Natural killer cell (primary cell): ENCODE results near the gene LYRM4. TPM values are rescaled to one million over a fixed set of nuclear protein-coding genes. Genes with fewer than 3 reads are reported as not detected.

Experiments
- ATAC-seq, 3 donors: fragments of 150-1000 bp in 2 of 3; fragments of 200-7000 bp in 1 of 3; cut with Tn5 transposase; 1 replicate in 1 of 3; 2 replicates in 2 of 3; pipeline ENCODE4 v1.10.0; 2021; ENCODE audit warnings: mild to moderate bottlenecking in 2 of 3, moderate library complexity in 2 of 3
- DNase-seq, 2 donors: peaks; one replicate each; pipeline versions ENCODE4 v3.0.0 to v3.0.0-alpha.2; 2013 to 2021; ENCODE audit warnings: mixed read lengths in 1 of 2
- H3K27ac ChIP-seq: one replicate; pipeline ENCODE4 v1.5.1; 2013; ENCODE audit warnings: mild to moderate bottlenecking, low read length
- H3K27me3 ChIP-seq: one replicate; pipeline ENCODE4 v1.6.1; 2013; ENCODE audit warnings: low read length; ENCODE audit not compliant: control insufficient read depth, insufficient read depth
- H3K36me3 ChIP-seq: one replicate; pipeline ENCODE4 v1.6.1; 2013; ENCODE audit warnings: low read length; ENCODE audit not compliant: control insufficient read depth, insufficient read depth
- H3K4me1 ChIP-seq: one replicate; pipeline ENCODE4 v1.6.1; 2013; ENCODE audit warnings: low read length; ENCODE audit not compliant: control insufficient read depth, insufficient read depth
- H3K4me3 ChIP-seq: one replicate; pipeline ENCODE4 v1.5.1; 2013; ENCODE audit warnings: low read length
- H3K9me3 ChIP-seq: one replicate; pipeline ENCODE4 v1.6.1; 2013; ENCODE audit warnings: low read length; ENCODE audit not compliant: control insufficient read depth, insufficient read depth
- H3K27ac Mint-ChIP-seq, 2 donors: one replicate each; pipeline ENCODE4 v1.8.0; 2022; ENCODE audit warnings: mild to moderate bottlenecking in 2 of 2, mixed read lengths in 2 of 2, moderate library complexity in 1 of 2
- H3K27me3 Mint-ChIP-seq, 2 donors: one replicate each; pipeline ENCODE4 v1.8.0; 2022; ENCODE audit warnings: low read depth in 2 of 2, mixed read lengths in 2 of 2
- H3K36me3 Mint-ChIP-seq: one replicate; pipeline ENCODE4 v1.8.0; 2022; ENCODE audit warnings: mixed read lengths
- H3K4me1 Mint-ChIP-seq, 2 donors: one replicate each; pipeline ENCODE4 v1.8.0; 2022; ENCODE audit warnings: mixed read lengths in 2 of 2
- H3K4me3 Mint-ChIP-seq: one replicate; pipeline ENCODE4 v1.8.0; 2022; ENCODE audit warnings: mild to moderate bottlenecking, moderate library complexity, mixed read lengths
- H3K9me3 Mint-ChIP-seq, 2 donors: one replicate each; pipeline ENCODE4 v1.8.0; 2022; ENCODE audit warnings: mixed read lengths in 2 of 2
- WGBS: methylation state at CpG from one replicate; pipeline ENCODE4 v1.1.7; 2013; ENCODE audit warnings: missing lambda C conversion rate; ENCODE audit not compliant: insufficient coverage; 5-methylcytosine and 5-hydroxymethylcytosine counted together
- intact Hi-C: fragments of 100-400 bp; cut with micrococcal nuclease; formaldehyde crosslinking; loops from one replicate; pipeline ENCODE4 v1.14.2; 2022
- total RNA-seq, 4 donors: library from RNA; stranded (reverse); fragments of 120-200 nt in 1 of 4; gene quantifications; one replicate each; pipeline versions ENCODE4 v1.2.3 to v1.2.4, GENCODE V29; 2013 to 2022
- TF ChIP-seq, protein P1 (sequence below): fragments of 200-600 bp; IDR thresholded peaks from one replicate; pipeline ENCODE4 v1.8.0; 2022; ENCODE audit warnings: antibody characterized with exemption

The LYRM4 gene
- total RNA-seq, 3 donors from 2014 or later (not counting 1 experiment from before 2014, with no cell fraction given): 9.1 to 11.4 (median 11.1) TPM

DNA sequence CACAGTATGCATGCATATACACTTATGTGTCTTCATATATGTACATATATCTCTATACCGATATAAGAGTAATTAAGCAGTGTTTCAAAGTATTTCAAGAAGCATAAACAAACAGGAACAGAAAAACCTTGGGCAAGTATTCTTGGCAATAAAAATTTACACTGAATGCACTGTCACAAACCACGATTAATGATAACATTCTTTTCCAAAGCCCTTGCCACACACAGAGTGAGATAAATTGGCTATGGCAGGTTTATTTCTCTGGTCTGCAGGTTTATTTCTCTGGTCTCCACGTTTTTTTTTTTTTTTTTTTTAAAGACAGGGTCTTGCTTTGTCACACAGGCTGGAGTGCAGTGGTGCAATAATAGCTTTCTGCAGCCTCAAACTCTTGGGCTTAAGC lies 102.6 kb downstream of the LYRM4 start:
- H3K9me3 ChIP-seq: no peaks in the 10 kb centered on the region
- H3K27ac Mint-ChIP-seq: no peak overlapping the region
- H3K27ac ChIP-seq: no peak overlapping the region
- no peak overlapping the region for H3K4me3 ChIP-seq
- no peak for DNase-seq
- H3K27me3 ChIP-seq: no peaks in the 10 kb centered on the region
- TF ChIP-seq, protein P1, sequence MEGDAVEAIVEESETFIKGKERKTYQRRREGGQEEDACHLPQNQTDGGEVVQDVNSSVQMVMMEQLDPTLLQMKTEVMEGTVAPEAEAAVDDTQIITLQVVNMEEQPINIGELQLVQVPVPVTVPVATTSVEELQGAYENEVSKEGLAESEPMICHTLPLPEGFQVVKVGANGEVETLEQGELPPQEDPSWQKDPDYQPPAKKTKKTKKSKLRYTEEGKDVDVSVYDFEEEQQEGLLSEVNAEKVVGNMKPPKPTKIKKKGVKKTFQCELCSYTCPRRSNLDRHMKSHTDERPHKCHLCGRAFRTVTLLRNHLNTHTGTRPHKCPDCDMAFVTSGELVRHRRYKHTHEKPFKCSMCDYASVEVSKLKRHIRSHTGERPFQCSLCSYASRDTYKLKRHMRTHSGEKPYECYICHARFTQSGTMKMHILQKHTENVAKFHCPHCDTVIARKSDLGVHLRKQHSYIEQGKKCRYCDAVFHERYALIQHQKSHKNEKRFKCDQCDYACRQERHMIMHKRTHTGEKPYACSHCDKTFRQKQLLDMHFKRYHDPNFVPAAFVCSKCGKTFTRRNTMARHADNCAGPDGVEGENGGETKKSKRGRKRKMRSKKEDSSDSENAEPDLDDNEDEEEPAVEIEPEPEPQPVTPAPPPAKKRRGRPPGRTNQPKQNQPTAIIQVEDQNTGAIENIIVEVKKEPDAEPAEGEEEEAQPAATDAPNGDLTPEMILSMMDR: no peak
- intact Hi-C loops: no loop called here
- H3K4me3 Mint-ChIP-seq: no peak overlapping the region
- H3K9me3 Mint-ChIP-seq: no peaks in the 10 kb centered on the region
- ATAC-seq: no peak
- no peaks in the 10 kb centered on the region for H3K36me3 ChIP-seq
- 11% methylated on average over 1 of the region's 3 CpGs for whole genome bisulfite sequencing
- no peaks in the 10 kb centered on the region for H3K4me1 ChIP-seq
- H3K36me3 Mint-ChIP-seq: no peaks in the 10 kb centered on the region
- H3K27me3 Mint-ChIP-seq: no peaks in the 10 kb centered on the region
- no peaks in the 10 kb centered on the region for H3K4me1 Mint-ChIP-seq

DNA sequence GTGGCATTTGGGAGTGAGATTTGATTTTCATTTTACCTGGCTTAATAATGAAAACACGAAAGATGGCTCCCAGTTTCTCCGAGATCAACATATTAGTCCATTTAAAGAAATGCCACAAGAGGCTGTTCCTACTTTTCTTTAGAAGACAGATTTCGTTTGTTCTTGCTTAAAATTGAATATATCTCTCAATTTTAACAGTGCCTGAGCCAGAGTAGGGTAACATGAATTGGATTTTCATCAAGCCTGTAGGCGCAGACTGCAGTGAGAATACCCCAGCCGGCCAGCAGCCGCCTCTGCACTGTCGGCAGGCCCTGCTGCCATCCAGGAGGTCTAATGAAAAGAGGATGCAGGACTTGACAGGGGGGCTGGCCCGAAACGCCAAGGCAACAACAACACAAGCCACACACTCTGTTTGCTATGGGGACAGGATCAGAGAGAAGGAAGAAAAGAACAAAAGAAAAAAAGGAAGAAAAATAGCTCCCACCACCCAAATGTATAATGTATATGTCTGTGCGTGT lies 103.1 kb downstream of the LYRM4 start:
- 95% methylated on average over 7 of the region's 10 CpGs for WGBS

DNA sequence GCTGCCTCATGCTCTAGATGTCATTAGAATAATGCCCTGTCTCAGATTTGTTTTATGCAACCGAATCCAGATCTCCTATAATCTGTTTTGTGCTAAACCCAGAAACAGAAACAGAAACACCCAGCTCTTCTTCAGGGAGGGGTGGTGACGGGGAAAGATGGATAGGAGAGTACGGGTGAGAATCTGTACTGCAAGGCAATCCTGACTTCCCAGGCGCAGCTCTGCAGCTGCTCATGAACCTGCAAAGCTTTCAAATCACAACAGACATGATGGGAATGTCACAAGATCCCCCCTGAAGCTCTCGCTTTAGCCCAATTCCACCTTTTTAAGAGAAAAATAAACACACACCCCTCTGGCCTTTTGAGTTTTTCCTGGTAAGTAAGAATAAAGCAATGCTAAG lies 104.1 kb downstream of the LYRM4 start:
- no peak overlapping the region for H3K27ac ChIP-seq
- Mint-ChIP-seq H3K27me3 (no peaks in the 10 kb centered on the region), H3K36me3 (no peaks in the 10 kb centered on the region), H3K4me1 (no peaks in the 10 kb centered on the region), H3K4me3 (no peak overlapping the region), H3K27ac (no peak overlapping the region), H3K9me3 (no peaks in the 10 kb centered on the region)
- H3K9me3 ChIP-seq: no peaks in the 10 kb centered on the region
- intact Hi-C loops: no loop called here
- ATAC-seq (no peak), DNase-seq (no peak)
- no peaks in the 10 kb centered on the region for H3K36me3 ChIP-seq
- H3K27me3 ChIP-seq: no peaks in the 10 kb centered on the region
- no peaks in the 10 kb centered on the region for H3K4me1 ChIP-seq
- no peak overlapping the region for H3K4me3 ChIP-seq
- TF ChIP-seq, protein P1: no peak
- WGBS: 85% methylated on average over 5 of the region's 5 CpGs

More for the DNA sequence above, 103.1 kb downstream of the LYRM4 start:
- Mint-ChIP-seq H3K4me1 (no peaks in the 10 kb centered on the region), H3K36me3 (no peaks in the 10 kb centered on the region), H3K27me3 (no peaks in the 10 kb centered on the region), H3K9me3 (no peaks in the 10 kb centered on the region), H3K4me3 (no peak overlapping the region), H3K27ac (no peak overlapping the region)
- TF ChIP-seq, protein P1: no peak
- no peak for DNase-seq
- no peak for ATAC-seq
- H3K27me3 ChIP-seq: no peaks in the 10 kb centered on the region
- no peaks in the 10 kb centered on the region for H3K4me1 ChIP-seq
- intact Hi-C loops: no loop called here
- no peak overlapping the region for H3K27ac ChIP-seq
- H3K4me3 ChIP-seq: no peak overlapping the region
- no peaks in the 10 kb centered on the region for H3K36me3 ChIP-seq
- no peaks in the 10 kb centered on the region for H3K9me3 ChIP-seq

DNA sequence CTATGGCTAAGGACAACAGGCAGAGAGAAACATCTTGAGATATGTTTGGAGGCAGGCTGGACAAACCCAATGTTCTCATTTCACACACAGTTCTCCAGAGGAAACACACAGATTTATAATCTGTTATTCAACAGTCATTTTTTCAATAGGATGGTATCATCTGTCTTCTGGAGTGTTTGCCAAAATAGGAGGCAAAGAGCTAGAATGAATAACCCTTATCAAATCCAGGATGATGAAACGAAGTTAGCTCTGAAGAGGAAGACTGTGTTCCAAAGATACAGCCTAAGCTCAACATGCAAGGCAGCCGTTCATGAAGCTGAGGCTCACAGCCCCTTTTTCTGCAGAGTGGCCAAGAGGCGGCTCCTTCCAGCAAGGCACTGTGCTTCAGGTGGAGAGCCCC lies 104.8 kb downstream of the LYRM4 start:
- DNase-seq: no peak
- H3K27me3 Mint-ChIP-seq: no peaks in the 10 kb centered on the region
- no peaks in the 10 kb centered on the region for H3K9me3 ChIP-seq
- no peak overlapping the region for H3K4me3 ChIP-seq
- H3K27ac Mint-ChIP-seq: no peak overlapping the region
- H3K4me3 Mint-ChIP-seq: no peak overlapping the region
- intact Hi-C loops: no loop called here
- no peak overlapping the region for H3K27ac ChIP-seq
- H3K36me3 Mint-ChIP-seq: no peaks in the 10 kb centered on the region
- H3K4me1 ChIP-seq: no peaks in the 10 kb centered on the region
- H3K27me3 ChIP-seq: no peaks in the 10 kb centered on the region
- H3K36me3 ChIP-seq: no peaks in the 10 kb centered on the region
- 91% methylated on average over 3 of the region's 3 CpGs for WGBS
- ATAC-seq: no peak
- no peaks in the 10 kb centered on the region for H3K9me3 Mint-ChIP-seq
- TF ChIP-seq, protein P1: no peak
- H3K4me1 Mint-ChIP-seq: no peaks in the 10 kb centered on the region
